Spleen (tissue), 7 donors: ENCODE results near the gene KDM4B.

Experiments used
- POLR2A ChIP-seq, 3 donors: fragments of 450-650 bp; IDR thresholded peaks; one replicate each; pipeline ENCODE4 v1.5.1; 2017; ENCODE audit warnings: antibody characterized with exemption in 3 of 3, mild to moderate bottlenecking in 1 of 3
- TF ChIP-seq, protein P1 (sequence below), 11 experiments: fragments of 200-600 bp in 7 of 11; fragments of 450-650 bp in 4 of 11; sonication (generic) in 4 of 11; IDR thresholded peaks in 8 of 11; conservative IDR thresholded peaks in 3 of 11; 1 replicate in 7 of 11; 2 replicates in 4 of 11; pipeline versions ENCODE4 v1.4.0 to v1.8.0; 2016 to 2021; ENCODE audit warnings: antibody characterized with exemption in 11 of 11, inconsistent platforms in 4 of 11, mild to moderate bottlenecking in 1 of 11
- donor health status: DM: no; HTN: no; CAD: no; lungs with moderate emphysema.
- donor health status: DM: no; HTN: no; CAD: no.
- donor health status: DM: no; HTN: no; CAD: no.

DNA sequence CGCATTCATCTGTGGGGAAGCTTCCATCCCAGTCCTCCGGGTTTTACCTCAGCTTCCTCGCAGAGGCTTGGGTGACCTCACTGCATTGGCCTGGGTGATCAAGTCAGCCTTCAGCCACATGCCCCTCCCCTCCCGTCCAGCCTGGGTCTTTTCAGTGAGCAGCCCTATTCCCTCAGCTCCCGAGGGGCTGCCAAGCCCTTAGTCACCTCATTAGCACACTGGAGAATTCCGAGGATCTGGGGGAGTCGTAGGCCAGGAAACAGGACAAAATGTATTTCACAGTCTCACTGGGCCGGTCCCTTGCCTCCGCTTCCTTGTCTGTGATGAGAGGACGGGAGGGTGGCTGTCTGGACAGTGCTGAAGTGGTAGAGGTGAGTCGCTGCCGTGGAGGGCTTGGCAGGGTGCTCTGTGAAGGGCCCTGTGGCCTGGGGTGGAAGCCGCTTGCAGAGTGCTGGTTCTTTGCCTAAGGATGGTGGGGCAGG, 19.9 kb downstream of the KDM4B start:
- TF ChIP-seq POLR2A (IDR thresholded peaks at IDR 0.05): no peak
- TF ChIP-seq, protein P1, sequence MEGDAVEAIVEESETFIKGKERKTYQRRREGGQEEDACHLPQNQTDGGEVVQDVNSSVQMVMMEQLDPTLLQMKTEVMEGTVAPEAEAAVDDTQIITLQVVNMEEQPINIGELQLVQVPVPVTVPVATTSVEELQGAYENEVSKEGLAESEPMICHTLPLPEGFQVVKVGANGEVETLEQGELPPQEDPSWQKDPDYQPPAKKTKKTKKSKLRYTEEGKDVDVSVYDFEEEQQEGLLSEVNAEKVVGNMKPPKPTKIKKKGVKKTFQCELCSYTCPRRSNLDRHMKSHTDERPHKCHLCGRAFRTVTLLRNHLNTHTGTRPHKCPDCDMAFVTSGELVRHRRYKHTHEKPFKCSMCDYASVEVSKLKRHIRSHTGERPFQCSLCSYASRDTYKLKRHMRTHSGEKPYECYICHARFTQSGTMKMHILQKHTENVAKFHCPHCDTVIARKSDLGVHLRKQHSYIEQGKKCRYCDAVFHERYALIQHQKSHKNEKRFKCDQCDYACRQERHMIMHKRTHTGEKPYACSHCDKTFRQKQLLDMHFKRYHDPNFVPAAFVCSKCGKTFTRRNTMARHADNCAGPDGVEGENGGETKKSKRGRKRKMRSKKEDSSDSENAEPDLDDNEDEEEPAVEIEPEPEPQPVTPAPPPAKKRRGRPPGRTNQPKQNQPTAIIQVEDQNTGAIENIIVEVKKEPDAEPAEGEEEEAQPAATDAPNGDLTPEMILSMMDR (IDR thresholded peaks at IDR 0.05 in 8 of 11, conservative IDR thresholded peaks at IDR 0.05 in 3 of 11): no peak
